Measurements from ENCODE around the gene SCEL. TPM values are rescaled to one million over a fixed set of nuclear protein-coding genes. Genes with fewer than 3 reads are reported as not detected.

The SCEL gene
- total RNA-seq, 1 donor from 2014 or later: not detected

DNA sequence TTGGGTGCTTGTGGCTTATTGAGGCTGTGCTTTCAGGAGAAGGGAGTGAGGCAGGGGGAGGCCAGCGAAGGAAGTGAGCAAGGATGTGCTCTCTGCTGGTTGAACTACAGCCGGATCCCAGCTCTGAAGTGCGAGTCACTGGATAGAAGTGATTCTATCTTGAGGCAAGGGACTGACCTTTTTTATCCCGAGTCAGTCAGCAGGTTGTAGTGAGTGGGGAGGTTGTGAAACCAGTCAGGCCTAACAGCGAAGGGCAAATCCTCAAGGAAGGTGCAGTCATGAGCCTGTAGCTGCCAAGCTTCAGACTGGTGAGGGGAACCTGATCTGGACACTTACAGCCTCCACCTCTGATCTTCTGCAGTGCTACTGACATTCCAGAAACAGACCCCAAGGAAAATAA is 18.6 kb downstream of the SCEL start:
- intact Hi-C loops (cut with micrococcal nuclease): no loop called here

- intact Hi-C loops (cut with micrococcal nuclease): no loop called here
Observed at GRCh38 chr13:77555246-77555645, 19.7 kb downstream of the SCEL start.

- intact Hi-C loops (cut with micrococcal nuclease): no loop called here
Observed at GRCh38 chr13:77558016-77558415, 22.5 kb downstream of the SCEL start.

DNA sequence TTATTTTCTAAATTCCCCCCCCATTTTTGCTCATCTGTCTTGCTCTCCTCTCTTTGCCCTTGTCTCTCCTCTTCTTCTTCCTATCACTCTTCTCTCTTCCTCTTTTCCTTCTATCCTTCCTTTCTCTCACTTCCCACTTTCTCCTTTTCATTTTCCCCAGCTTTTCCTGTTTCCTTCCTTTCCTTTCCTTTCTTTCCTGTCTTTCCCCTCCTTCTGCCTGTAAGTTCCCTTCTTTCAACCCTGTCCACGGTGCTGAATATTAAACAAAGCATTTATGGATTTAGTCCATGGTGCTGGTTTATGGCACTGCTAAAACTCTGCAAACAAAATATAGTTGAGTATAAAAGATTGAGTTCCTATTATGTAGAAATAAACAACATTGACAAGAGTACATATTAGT is 27.6 kb downstream of the SCEL start:
- intact Hi-C loops (cut with micrococcal nuclease): no loop called here

DNA sequence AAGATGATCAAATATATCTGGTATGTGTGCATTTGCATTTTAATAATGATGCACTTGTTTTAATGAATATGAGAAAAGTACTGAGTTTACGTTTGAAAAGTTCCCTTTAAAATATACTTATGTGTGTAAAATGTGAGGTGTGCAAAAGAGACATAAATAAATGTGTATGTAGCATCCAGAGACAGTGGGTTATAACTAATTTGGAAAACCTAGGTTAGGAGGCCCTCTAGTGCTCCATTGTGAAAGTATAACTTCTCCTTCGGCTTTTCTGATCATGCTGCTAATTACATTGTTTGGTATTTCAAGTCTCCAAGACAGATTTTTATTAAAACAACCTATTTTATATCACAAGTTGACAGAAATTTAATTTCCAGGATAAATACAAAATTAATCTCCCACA is 30.1 kb downstream of the SCEL start:
- intact Hi-C loops (cut with micrococcal nuclease): loop anchor here (2.0 kb wide), 1 partner anchor 73 kb away; no protein-coding TSS in a partner anchor

GRCh38 chr13:77571956-77572355 is 36.5 kb downstream of the SCEL start:
- intact Hi-C loops (cut with micrococcal nuclease): no loop called here

GRCh38 chr13:77574096-77574495 is 38.6 kb downstream of the SCEL start:
- intact Hi-C loops (cut with micrococcal nuclease): no loop called here

- intact Hi-C loops (cut with micrococcal nuclease): no loop called here
Observed at GRCh38 chr13:77579959-77580358, 44.5 kb downstream of the SCEL start.

DNA sequence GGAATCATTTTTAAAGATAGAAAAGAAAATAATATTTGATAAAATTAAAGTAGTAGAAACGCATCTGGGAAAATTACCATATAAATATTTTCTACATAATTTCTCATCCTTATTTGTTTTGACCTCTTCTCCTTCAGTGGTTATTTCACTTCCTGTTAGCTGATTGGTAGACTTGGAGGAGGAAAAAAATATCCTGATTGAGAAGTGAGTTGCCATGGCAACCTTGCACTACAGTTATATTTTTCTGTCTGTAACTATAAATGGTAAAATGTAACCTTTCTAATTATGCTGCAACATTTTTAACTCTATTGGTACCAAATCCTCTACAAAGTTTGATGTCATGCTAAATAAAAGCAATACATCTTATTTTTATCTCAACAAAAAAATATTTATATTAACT is 45.2 kb downstream of the SCEL start:
- intact Hi-C loops (cut with micrococcal nuclease): no loop called here

- intact Hi-C loops (cut with micrococcal nuclease): no loop called here
Observed at GRCh38 chr13:77583581-77583980, 48.1 kb downstream of the SCEL start.

GRCh38 chr13:77584106-77584505 is 48.6 kb downstream of the SCEL start:
- intact Hi-C loops (cut with micrococcal nuclease): no loop called here

DNA sequence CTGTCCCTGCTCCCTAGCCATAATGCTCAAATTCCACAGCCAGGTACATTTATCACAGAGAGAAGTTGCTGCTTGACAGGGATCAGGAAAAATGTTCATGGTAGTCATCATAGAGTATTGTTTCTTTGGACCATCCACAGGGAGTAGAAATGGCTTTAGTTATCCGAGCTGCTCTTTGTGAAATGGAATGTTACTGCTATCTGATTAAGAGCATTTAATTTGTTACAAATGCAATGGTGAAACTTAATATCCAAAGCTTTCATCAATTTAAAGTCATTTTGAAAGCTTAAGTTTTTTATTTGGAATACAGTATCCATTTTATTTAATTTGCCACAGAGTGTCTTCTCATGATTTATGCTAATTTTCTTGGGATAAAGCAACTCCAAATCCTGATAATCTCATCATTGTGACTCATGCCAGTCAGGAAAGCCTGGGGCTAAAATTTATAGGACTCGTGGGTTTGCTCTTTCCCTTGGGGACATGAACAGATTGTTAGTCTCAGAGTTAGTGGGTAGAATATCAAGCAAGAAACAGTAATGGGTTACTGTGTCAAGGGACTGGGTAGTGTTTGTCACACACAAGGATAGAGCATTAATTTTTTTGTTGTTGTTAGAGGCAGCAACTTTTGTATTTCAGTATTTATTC is 59.8 kb downstream of the SCEL start:
- intact Hi-C loops (cut with micrococcal nuclease): no loop called here

DNA sequence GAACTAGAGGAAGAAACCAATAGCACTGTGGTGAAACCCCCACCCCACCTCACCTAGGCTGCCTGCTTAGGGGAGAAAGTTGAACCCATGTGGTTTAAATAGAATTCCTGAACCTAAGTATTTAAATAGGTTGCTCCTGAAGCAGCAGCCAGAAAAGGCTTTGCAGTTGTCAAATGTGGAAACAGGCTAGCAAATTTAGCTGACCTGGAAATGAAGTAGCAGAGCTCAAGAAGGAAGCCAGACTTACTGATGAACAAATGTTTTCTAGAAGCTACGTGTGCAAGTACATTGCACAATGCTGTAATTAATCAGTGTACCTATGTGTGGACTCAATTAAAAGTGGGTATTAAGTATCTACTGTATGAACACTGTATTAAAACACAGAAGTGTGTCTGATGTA is 61.3 kb downstream of the SCEL start:
- intact Hi-C loops (cut with micrococcal nuclease): no loop called here

DNA sequence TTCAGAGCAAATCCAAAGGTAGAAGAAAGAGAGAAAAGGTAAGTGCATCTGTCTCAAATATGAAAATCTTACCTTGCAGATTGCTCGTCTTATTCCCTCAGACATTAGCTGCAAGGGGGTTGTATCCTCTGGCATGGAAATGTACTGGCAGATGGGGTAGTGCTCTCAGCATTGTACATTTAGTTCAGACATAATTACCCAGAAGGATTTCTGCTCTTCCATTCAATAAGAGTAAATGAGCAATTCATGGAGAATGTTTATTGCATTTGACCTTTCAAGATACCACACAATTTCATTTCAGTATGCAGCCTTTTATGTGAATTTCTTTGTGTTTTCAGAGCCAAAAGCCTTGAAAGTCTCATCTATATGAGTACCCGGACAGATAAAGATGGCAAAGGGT is 63.8 kb downstream of the SCEL start:
- intact Hi-C loops (cut with micrococcal nuclease): no loop called here

DNA sequence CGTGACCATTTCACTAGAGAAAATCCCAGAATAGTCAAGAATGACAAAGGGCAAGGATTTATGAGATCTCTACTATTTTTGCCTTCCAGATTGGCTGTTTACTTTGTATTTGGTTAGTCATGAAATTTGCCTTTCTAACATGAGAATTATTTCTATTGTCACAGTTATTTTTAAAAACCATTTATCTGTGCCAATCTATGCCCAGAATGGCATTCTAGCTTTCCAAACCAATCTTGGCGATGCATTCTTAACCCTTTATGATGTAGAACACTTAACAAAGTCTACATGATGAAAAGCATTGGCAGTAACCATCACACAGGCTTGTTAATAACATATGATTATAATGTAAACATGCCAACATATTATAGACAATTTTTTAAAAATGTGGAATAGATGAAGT is 65.2 kb downstream of the SCEL start:
- intact Hi-C loops (cut with micrococcal nuclease): no loop called here

GRCh38 chr13:77611068-77611467 is 75.6 kb downstream of the SCEL start:
- intact Hi-C loops (cut with micrococcal nuclease): no loop called here

GRCh38 chr13:77616027-77616426 is 80.5 kb downstream of the SCEL start:
- intact Hi-C loops (cut with micrococcal nuclease): no loop called here

- intact Hi-C loops (cut with micrococcal nuclease): no loop called here
Observed at GRCh38 chr13:77619655-77620054, 84.1 kb downstream of the SCEL start.

GRCh38 chr13:77620138-77620537 is 84.6 kb downstream of the SCEL start:
- intact Hi-C loops (cut with micrococcal nuclease): no loop called here

GRCh38 chr13:77623806-77624205 is 88.3 kb downstream of the SCEL start:
- intact Hi-C loops (cut with micrococcal nuclease): no loop called here

- intact Hi-C loops (cut with micrococcal nuclease): no loop called here
Observed at GRCh38 chr13:77628170-77628569, 92.7 kb downstream of the SCEL start.

DNA sequence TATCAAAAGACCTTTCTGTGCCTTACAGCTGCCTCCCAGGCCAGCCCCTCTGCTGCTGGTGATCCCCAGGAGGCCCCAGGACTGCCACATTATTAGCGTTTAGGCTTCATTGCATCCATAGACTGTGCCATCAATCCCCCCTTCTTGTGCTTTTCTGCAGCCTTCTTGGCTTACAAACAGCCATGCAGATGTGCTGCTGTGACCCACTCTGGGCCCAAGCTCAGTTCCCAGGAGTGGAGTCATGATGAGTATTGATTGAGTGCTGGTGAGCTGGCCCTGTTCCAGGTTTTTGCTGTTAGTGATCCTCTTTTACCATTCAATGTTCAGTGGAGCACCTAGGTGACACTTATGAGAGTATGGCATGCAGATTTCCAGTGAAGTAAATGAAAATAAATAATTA is 102.1 kb downstream of the SCEL start:
- intact Hi-C loops (cut with micrococcal nuclease): no loop called here

GRCh38 chr13:77650409-77650808 is 114.9 kb downstream of the SCEL start:
- intact Hi-C loops (cut with micrococcal nuclease): no loop called here

DNA sequence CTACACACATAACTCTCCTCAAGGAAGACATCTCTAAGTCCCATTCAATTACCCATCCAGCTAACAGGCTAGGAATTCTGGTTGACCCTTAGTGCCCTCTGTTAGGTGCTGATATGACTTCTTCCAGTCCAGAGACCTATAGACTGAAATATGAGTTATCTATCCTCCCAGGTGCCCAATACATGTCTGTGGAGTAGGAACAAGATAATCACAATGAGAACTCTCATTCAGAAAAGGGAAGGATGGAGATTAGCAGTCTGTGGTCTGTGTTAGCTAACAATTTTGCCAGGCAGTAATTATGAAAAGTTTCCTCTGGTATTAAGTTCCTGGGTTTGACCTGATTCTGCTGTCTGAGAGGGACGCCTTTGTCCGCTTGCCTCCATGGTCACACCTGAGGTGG is 117.8 kb downstream of the SCEL start:
- intact Hi-C loops (cut with micrococcal nuclease): no loop called here
